UCSD-AML1 (cell line): ENCODE data around the gene ADARB1.

Experiments
- DNase-seq: peaks from one replicate; lab custom pipeline; 2025; ENCODE audit not compliant: unreplicated experiment; lab: John Stamatoyannopoulos, UW

The ADARB1 gene

DNA sequence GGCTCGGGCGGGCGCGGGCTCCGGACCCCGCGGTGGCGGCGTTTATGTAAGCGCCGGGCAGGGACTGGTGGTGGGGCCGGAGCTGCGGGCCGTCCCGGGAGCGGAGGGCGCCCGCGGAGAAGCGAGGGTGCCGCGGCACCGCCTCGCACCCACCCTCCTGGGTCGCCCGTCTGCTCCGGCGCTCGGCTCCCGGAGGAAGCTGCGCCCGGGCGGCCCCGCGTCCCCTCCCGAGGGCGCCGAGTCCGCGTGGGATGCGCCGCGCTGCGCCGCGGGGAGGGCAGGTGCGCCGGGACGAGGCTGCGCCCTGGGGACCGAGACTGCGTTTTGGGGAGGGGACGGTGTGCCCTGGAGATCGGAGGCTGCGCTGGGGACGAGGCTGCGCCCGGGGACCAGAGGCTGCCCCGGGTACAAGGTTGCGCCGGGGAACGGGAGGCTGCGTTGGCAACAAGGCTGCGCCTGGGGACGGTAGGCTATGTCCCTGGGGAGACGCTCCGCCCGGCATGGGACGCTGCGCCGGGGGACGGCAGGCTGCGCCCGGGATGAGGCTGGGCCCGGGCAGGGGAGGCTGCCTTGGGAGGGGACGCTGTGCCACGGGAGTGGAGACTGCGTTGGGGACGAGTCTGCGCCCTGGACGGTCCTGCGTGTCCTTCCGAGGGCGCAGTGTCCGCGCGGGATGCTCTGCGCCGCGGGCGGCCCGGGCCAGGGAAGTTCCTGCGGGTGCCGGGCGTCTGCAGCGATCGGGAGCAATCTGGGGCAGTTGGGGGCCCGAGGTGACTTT, 627 bp downstream of the ADARB1 start:
- DNase-seq, result no peak

DNA sequence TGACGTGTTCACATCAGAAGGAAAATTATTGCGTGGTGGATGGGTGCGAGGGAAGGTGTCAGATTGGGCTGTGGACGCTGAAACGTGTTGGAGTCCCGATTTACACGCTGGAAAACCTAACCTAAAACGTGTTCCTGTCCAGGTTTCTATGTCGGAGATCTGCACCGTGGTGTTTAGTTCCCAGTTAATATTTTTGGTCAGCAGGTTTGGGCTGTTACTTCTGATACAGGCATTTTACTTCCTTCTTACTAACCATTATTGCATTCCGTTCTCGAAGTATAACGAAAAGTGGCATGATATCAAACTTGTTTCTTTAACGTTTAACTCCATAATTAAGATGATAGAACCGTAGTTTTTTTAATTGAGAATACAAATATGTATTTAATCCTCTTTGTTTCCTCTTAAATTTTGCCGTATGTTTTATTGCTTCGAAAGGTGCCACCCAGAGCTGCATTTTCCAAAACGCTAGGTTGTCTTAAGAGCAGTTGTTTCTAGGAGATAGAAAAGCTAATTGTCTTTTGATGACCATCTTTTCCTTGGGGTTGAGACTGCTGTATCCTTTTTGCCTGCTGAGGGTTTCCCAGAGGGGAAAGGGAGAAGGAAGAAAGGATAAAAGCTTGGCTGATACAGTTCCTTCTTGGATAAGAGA, 1.3 kb downstream of the ADARB1 start:
- no peak for DNase-seq

DNA sequence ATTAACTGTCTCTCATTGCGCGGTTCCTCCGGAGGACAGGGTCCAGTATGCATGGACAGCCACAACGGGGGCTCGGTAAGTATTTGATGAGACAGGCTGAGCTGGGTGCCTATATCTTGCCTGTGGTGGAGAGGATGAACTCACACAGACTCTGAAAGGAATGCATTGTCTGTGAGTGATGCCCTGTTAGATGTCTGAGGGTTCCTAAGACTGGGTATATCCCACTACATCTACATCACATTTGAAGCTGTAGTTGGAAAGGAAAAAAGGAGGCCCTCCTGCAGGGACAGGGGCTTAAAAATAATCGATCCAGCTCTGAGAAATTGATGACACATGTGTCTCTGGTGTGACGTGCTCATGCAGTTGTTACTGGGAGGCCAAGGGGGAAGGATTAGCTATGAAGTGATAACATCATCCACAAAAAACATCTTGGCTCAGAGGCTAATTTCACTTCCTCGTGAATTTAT, 1.9 kb downstream of the ADARB1 start:
- DNase-seq, result no peak

DNA sequence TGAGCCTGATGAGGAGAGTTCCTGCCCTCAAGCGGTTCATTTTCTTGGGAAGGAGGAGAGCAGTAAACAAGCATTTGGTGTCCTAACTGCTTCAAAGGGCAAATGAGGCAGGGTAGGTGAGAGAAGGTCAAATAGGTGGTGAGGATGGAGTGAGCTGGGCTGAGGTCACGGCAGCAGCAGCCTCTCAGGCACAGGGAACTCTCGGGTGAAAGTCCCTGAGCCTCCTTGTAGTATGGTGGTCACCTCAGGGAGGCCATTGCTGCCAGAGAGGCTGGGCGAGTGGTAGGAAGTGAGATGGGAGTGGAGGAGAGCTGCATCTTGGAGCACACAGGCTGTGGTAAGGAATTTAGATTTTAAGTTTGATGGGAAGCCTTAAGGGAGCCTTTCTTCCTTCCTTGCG, 4.0 kb downstream of the ADARB1 start:
- no peak for DNase-seq

DNA sequence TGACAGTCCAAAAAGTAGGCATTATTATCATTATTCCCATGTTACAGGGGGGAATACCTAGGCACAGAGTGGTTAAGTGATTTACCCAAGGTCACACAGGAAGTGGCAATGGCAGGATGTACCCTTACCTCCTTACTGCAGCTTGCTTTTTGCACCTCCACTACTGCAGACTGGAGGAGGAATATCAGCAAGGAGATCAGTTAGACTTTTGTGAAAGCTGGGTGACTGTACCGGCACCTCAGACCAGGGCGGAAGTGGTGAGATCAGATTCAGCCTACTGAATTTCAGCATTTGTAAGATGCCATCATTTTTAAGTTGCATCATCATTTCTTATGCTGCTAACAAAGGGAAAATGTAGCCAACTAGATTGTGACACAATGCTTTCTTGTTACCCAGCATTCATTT, 4.5 kb downstream of the ADARB1 start:
- DNase-seq, result no peak

DNA sequence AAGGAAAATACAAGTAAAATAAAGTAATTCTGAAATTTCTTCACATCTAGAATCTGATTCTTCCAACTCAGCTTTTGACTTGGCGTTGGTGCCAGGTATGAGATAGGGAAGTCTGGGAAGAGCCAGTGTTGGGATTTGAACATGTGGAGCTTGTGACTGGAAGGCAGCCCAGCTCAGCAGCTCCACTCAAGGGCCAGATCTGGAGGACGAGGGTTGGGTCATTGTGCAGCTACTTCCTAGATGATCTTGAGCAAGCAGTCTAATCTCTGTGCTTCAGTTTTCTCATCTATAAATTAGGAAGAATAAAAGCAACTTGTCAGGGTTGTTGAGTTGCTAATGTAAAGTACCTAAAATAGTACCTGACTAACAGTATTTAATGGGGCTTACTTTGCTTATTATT, 5.0 kb downstream of the ADARB1 start:
- no peak for DNase-seq

DNA sequence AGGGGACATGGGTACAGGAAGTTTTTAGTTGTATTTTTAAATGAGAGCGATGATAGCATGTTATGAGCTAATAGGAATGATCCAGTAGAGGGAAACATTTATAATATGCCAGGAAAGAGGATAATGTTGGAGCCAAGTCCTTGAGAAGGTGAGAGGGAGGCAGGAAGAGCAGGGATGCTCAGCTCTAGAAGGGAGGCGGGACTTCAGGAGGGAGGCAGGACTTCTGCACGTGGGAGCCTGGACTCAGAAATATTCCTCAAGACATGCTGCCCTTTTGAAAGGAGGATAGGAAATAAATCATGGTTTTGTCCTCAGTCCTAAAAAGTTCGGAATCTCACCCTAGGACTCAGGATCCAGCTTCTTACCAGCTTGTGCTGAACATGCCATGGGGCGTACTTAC, 5.9 kb downstream of the ADARB1 start:
- no peak for DNase-seq

DNA sequence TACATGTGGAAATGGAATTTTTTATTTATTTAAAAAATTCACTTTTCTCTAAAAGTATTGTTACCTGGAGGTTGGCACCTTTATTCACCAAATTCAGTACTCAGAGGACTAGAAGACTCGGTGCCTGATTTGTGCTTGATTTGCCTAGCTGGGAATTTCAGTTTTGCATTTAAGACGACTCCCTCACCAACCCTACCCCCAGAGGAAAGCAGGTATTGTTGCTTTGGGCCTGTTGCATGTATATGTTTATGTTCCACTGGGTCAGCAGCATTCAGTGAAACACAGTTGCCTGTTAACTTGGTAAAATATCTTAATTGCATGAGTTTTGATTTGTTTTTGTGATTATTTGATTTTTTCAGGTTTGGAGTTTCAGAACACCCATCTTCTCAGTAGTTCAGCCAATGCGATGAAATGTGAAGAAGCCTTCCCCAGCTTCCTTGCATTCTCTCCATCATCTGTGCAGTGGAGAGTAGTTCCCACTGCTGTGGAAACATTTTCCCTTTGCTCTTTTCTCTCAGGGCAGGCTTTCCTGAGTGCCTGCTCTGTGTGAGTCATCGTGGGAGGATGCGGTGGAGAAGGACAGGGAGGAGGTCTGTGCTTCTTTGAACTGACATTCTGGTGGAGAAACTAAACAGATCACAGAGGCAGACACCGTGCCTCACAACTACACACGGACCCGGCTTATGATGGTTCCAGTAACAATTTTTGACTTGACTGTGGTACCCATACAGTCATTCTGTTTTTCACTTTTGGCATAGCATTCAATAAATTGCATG, 6.4 kb downstream of the ADARB1 start:
- no peak for DNase-seq

DNA sequence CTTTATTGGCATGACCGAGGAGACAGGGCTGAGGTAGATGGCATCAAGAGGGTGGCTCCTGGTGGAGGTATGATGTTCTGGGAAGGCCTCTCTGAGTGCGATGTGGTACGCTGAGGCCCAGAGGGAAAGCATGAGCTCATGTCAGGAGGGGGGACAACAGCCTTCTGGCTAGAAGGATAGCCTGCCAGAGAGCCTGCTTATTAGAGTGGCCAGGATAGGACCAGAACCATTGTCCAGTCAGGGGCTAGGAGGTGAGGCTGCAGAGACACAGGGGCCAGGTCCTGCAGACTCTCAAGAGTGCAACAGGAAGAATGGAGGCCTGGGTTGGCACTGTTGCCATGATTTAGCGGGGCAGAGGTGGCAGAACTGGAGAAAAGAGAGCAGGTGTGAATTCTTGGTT, 7.3 kb downstream of the ADARB1 start:
- no peak for DNase-seq

DNA sequence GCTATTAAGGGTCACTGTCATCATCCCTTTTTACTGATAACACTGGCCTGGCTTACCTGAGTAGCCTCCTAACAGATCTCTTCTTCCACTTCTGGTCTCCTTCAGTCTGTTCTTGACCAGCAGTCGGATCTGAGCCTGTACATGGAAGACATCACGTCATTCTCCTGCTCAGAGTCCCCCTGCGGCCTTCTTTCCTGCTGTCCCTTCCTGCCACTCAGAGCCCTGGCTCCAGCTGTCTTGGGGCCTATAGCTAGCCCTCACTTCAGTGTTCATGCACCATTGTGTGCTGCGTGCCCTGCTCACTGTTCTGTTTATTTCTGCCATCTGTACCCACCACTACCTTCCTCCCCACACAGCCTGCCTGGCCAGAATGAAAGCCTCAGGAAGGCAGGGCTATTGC, 8.4 kb downstream of the ADARB1 start:
- no peak for DNase-seq

DNA sequence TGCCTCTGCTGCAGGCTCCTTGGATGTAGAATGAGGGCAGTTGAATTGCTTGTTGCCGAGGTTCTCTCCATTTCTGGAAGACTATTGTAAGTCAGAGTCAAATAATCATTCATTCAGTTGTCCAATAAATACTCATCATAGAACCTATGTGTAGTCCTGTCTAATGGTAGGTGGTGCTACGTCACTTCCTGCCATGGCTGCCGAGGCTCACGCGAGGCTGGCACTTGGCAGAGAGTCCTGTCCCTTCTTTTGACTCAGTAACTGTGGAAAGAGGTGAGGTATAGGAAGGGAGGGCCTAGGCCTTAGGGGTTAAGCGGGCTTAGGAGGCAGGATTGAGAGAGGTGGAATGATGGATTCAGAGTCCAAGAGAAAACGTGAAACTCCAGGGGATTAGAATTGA, 9.7 kb downstream of the ADARB1 start:
- DNase-seq, result no peak

DNA sequence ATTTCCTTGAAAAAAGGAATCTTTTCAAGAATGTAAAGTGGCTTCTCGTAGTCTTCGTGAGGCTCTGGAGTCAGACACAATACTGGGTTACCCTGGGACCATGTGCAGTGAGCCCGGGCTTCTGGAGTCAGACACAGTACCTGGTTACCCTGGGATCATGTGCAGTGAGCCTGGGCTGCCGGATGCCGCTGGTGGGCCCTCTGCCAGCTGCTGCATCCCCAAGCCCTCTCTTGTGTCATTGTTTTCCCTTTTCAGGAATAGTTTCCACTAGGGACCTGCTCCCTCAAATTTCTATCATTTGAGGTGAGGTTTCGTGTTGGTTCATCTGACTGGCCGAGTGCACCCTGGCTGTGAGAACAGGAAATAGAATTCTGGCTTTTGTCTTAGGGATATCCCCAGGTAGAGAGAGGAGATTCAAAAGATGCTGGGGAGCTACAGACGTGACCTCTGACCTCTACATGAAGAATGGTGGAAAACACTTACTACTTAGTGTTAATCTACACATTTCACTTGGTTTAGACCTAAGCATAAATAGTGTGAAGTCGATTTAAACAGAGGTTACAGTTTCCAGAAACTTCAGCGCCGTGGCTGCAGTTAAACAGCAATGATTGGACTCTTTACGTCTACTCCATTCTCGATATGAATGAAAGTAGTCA, 10.6 kb downstream of the ADARB1 start:
- DNase-seq, result no peak

DNA sequence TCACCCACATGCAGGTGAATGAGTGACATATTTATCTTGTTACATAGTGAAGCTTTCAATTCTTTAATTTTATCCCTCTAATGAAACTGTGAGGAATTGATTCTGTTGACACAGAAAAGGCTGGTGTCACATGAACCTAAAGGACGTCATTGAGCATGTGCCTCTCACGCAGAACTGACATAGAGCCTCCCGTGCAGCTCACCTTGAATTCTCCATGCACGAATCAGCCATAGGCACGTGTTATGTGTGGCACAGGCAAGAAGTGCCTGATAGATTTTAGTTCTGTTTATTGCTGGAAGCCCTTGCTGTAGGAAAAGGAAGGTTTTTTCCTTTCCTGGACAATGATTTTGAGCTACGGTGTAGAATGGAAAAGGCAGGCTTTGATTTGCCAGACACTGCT, 11.3 kb downstream of the ADARB1 start:
- DNase-seq, result no peak

DNA sequence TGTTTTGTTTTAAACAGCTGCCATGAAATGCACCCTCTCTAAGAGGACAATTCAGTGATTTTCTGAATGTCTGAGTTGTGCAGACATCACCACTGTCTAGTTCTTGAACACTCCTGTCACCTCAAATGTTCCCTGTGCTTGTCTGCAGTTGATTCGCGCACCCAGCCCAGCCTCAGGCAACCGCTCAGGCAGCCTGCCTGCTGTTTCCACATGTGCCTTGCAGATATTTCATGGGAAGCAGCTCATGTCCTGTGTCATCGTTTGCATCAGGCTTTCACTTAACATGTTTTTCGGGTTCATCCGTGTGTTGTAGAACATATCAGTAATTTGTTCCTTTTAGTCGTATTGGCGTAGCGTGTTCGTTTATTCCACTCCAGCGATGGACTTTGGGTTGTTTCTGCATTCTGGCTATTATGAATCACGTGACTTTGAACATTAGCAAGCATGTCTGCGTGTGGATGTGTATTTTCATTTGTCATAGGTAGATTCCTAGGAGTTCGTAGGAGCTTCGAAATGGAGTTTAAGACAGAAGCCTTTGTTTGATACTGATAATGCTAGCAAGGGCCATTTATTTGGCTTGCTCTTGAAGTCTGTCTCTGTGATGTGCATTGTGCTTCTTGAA, 12.1 kb downstream of the ADARB1 start:
- no peak for DNase-seq

DNA sequence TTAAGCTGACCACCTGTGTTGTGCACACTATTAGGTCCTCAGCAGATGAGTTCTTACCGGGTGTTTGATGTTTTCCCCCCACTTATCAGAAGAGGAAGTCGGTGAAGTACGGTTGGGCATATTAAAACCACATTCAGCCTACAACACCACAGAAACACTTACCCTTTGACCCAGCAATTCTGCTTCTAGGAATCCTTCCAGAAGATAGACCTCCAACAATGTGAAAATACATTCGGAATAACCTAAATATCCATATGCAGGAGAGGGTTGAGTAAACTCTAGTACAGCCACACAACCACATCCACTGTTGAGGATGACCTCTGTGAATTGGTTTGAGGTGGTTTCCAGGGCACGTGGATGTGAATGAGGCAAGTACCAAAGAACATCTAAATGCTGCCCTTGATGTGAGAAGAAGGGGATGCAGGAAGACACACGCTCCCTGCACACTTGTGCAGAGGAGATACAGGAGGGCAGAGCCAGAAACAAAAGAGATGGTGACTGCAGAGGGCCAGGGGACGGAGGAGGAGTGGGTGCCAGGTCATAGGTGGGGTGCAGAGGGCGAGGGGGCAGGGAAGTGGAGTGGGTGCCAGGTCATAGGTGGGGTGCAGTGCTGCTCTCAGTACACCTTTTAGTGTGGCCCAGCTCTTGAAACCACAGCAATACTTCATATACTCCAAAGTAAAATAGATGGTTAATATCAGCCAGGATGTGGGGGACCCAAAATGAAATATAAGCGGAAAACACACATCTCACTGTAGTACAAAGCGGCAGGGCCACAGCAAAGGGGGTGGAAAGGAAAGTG, 12.8 kb downstream of the ADARB1 start:
- DNase-seq, result no peak

DNA sequence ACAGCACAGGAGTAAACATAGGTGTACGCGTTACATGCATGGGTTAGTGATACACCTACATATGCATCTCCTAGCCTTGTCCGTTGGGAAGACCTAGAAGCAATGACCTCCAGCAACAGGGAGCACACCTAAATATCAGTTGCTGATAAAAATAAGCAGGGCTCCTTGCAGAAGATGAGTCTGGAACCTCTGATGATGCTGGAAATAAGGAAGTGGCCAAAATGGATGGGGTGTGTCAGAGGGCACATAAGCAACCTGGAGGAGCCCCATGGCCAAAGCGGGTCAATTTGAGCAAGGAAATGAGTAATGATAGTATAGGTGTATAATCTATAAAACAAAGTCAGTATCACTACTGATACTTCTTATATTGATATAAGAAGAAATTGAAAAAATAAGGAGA, 13.7 kb downstream of the ADARB1 start:
- DNase-seq, result no peak

DNA sequence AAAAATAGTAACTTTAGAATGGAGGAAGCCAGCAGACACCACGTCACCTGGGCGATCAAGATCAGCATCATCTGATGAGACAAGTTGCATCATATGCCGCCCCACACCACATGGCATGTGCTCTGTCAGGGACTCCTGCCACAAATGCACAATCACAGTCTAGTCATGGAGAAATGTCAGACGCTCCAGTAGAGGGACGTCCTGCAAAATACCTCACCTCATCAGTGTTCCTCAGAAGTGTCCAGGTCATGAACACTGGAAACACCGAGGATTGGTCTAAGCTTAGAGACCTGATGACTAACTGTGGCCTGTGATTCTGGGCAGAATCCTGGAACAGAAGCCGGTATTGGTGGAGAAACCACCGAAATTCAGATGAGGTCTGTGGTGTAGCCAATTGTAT, 14.3 kb downstream of the ADARB1 start:
- DNase-seq, result no peak

DNA sequence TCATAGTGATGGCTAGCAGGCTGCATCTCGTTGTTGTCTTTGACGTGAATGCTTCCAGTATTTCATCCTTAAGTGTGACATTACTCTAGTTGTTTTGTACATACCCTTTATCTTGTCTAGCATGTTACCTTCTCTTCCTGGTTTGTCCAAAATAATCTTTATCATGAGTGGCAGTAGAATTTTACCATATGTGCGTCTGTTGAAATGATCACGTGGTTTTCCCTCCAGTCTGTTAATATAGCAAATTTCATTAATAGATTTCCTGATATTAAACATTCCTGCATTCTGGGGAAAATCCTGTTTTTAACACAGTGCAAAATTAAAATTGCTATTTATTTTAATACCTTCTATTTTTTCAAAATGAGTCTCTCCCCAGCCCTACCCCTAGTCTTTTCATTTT, 15.6 kb downstream of the ADARB1 start:
- no peak for DNase-seq

DNA sequence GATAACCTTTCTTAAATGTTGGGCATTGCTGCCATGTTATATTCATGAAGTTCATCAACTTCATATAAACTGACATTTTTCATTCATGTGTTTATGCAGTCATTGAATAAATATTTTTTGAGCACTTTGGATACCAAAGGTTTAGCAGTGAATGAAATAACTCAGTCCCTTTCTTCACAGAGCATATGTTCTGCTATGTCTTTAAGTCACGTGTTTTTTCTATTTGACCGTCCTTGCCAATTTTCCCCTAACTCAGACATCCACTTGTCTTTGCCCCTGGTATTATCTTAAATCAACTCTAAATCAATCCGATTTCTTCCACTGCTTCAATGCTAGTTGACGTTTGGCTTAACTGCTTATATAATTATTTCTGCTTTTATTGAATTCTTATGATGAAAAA, 16.6 kb downstream of the ADARB1 start:
- DNase-seq, result no peak
